Measurements from ENCODE around the gene KCNK7.

Gene KCNK7

GRCh38 chr11:65553301-65554001, 42.1 kb downstream of the KCNK7 start:
- in situ Hi-C loops (cut with MboI; ENCODE audit: low sequenced_read_pairs, unreplicated experiment) = no loop called here
- no peak for DNase-seq (ENCODE audit: low spot score)
- TF ChIP-seq CTCF (IDR thresholded peaks at IDR 0.05; ENCODE audit: borderline replicate concordance, control extremely low read depth, extremely low read depth, insufficient read depth, missing control alignments) = no peak

GRCh38 chr11:65552388-65552951, 43.1 kb downstream of the KCNK7 start:
- no peak for TF ChIP-seq CTCF (IDR thresholded peaks at IDR 0.05; ENCODE audit: borderline replicate concordance, control extremely low read depth, extremely low read depth, insufficient read depth, missing control alignments)
- in situ Hi-C loops (cut with MboI; ENCODE audit: low sequenced_read_pairs, unreplicated experiment) = no loop called here
- DNase-seq (ENCODE audit: low spot score) = no peak

GRCh38 chr11:65551572-65552387, 43.8 kb downstream of the KCNK7 start:
- in situ Hi-C loops (cut with MboI; ENCODE audit: low sequenced_read_pairs, unreplicated experiment) = no loop called here
- peak; percentile 72 for TF ChIP-seq CTCF (IDR thresholded peaks at IDR 0.05; ENCODE audit: borderline replicate concordance, control extremely low read depth, extremely low read depth, insufficient read depth, missing control alignments)
- DNase-seq (ENCODE audit: low spot score) = peak; percentile 76

- in situ Hi-C loops (cut with MboI; ENCODE audit: low sequenced_read_pairs, unreplicated experiment) = no loop called here
- DNase-seq (ENCODE audit: low spot score) = no peak
- TF ChIP-seq CTCF (IDR thresholded peaks at IDR 0.05; ENCODE audit: borderline replicate concordance, control extremely low read depth, extremely low read depth, insufficient read depth, missing control alignments) = no peak
Observed at GRCh38 chr11:65549096-65549495, 46.5 kb downstream of the KCNK7 start.

- in situ Hi-C loops (cut with MboI; ENCODE audit: low sequenced_read_pairs, unreplicated experiment) = no loop called here
- TF ChIP-seq CTCF (IDR thresholded peaks at IDR 0.05; ENCODE audit: borderline replicate concordance, control extremely low read depth, extremely low read depth, insufficient read depth, missing control alignments) = no peak
- no peak for DNase-seq (ENCODE audit: low spot score)
Observed at GRCh38 chr11:65548395-65548794, 47.2 kb downstream of the KCNK7 start.

GRCh38 chr11:65547446-65548125, 48.0 kb downstream of the KCNK7 start:
- no peak for TF ChIP-seq CTCF (IDR thresholded peaks at IDR 0.05; ENCODE audit: borderline replicate concordance, control extremely low read depth, extremely low read depth, insufficient read depth, missing control alignments)
- in situ Hi-C loops (cut with MboI; ENCODE audit: low sequenced_read_pairs, unreplicated experiment) = no loop called here
- DNase-seq (ENCODE audit: low spot score) = no peak
